Prostate gland (tissue), 2 donors: ENCODE results near the gene RNF168. TPM values are rescaled to one million over a fixed set of nuclear protein-coding genes. Genes with fewer than 3 reads are reported as not detected.

Experiments used
- DNase-seq: peaks from one replicate; pipeline ENCODE4 v3.0.0-alpha.2; 2019; ENCODE audit warnings: low spot score
- H3K27ac ChIP-seq, 2 donors: fragments of 200-600 bp; sonication (generic); 2 replicates each; pipeline ENCODE4 v1.5.1; 2017 to 2019
- H3K27me3 ChIP-seq: fragments of 200-600 bp; sonication (generic); replicated peaks from 2 replicates; pipeline ENCODE4 v1.5.1; 2019; ENCODE audit not compliant: insufficient read depth
- H3K36me3 ChIP-seq, 2 donors: fragments of 200-600 bp; sonication (generic); 1 replicate in 1 of 2; 2 replicates in 1 of 2; pipeline versions ENCODE4 v1.5.1 to v1.8.1; 2017 to 2019
- H3K4me1 ChIP-seq: fragments of 200-600 bp; sonication (generic); replicated peaks from 2 replicates; pipeline ENCODE4 v1.5.1; 2019
- H3K4me3 ChIP-seq, 2 donors: fragments of 200-600 bp; sonication (generic); 2 replicates each; pipeline ENCODE4 v1.5.1; 2017 to 2019
- H3K9me3 ChIP-seq: fragments of 200-600 bp; sonication (generic); 2 replicates; pipeline ENCODE4 v1.5.1; 2017
- POLR2A ChIP-seq: fragments of 450-650 bp; IDR thresholded peaks from one replicate; pipeline ENCODE4 v1.6.1; 2016; ENCODE audit warnings: antibody characterized with exemption, mild to moderate bottlenecking
- POLR2AphosphoS5 ChIP-seq: sonication (generic); formaldehyde crosslinking; IDR thresholded peaks from one replicate; pipeline ENCODE4 v1.6.1; 2017; ENCODE audit warnings: antibody characterized with exemption
- WGBS: methylation state at CpG from one replicate; pipeline ENCODE4 v1.1.5; 2018; 5-methylcytosine and 5-hydroxymethylcytosine counted together
- intact Hi-C: fragments of 100-400 bp; cut with DNase I; formaldehyde crosslinking; loops from one replicate; pipeline ENCODE4 v1.14.2; 2022
- total RNA-seq, 2 donors: library from RNA; depleted of rRNA; stranded (reverse); fragments of >200 nt; gene quantifications; one replicate each; pipeline ENCODE4 v1.1.0, GENCODE V29; 2016
- TF ChIP-seq, protein P1 (sequence below), 4 experiments: fragments of 200-600 bp in 2 of 4; fragments of 450-650 bp in 2 of 4; sonication (generic) in 2 of 4; IDR thresholded peaks; 1 replicate in 3 of 4; 2 replicates in 1 of 4; pipeline ENCODE4 v1.5.1; 2016 to 2019; ENCODE audit warnings: antibody characterized with exemption in 4 of 4, mild to moderate bottlenecking in 2 of 4, moderate library complexity in 2 of 4

RNF168 gene
- total RNA-seq, 2 donors from 2014 or later: 17.1 to 30.6 TPM

DNA sequence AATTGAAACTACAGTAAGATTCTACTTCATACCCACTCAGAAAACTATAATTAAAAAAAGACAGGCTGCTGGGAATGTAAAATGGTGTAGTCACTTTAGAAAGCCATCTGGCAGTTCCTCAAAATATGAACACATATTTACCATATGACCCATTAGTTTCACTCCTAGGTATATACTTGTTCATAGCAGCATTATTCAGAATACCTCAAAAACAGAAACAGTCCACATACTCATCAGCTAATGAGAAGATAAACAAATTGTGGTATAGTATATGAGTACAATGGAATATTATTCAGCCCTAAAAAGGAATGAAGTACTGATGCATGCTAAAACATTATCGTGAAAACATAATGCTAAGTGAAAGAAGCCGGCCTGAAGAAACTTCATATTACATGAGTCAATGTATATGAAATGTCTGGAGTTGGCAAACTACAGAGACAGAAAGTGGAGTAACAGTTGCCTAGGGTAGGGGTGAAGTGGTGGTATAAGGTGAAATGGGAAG is 41.0 kb upstream of the RNF168 start:
- Histone ChIP-seq H3K4me3 (no peak overlapping the region), H3K27me3 (no peaks in the 10 kb centered on the region), H3K36me3 (no peaks in the 10 kb centered on the region), H3K27ac (no peak overlapping the region), H3K4me1 (no peaks in the 10 kb centered on the region), H3K9me3 (no peaks in the 10 kb centered on the region)
- intact Hi-C loops: no loop called here
- 97% methylated on average over 2 of the region's 2 CpGs for WGBS
- TF ChIP-seq, protein P1, sequence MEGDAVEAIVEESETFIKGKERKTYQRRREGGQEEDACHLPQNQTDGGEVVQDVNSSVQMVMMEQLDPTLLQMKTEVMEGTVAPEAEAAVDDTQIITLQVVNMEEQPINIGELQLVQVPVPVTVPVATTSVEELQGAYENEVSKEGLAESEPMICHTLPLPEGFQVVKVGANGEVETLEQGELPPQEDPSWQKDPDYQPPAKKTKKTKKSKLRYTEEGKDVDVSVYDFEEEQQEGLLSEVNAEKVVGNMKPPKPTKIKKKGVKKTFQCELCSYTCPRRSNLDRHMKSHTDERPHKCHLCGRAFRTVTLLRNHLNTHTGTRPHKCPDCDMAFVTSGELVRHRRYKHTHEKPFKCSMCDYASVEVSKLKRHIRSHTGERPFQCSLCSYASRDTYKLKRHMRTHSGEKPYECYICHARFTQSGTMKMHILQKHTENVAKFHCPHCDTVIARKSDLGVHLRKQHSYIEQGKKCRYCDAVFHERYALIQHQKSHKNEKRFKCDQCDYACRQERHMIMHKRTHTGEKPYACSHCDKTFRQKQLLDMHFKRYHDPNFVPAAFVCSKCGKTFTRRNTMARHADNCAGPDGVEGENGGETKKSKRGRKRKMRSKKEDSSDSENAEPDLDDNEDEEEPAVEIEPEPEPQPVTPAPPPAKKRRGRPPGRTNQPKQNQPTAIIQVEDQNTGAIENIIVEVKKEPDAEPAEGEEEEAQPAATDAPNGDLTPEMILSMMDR (IDR thresholded peaks at IDR 0.05): no peak
- TF ChIP-seq POLR2A: no peak
- no peak for TF ChIP-seq POLR2AphosphoS5
- no peak for DNase-seq

DNA sequence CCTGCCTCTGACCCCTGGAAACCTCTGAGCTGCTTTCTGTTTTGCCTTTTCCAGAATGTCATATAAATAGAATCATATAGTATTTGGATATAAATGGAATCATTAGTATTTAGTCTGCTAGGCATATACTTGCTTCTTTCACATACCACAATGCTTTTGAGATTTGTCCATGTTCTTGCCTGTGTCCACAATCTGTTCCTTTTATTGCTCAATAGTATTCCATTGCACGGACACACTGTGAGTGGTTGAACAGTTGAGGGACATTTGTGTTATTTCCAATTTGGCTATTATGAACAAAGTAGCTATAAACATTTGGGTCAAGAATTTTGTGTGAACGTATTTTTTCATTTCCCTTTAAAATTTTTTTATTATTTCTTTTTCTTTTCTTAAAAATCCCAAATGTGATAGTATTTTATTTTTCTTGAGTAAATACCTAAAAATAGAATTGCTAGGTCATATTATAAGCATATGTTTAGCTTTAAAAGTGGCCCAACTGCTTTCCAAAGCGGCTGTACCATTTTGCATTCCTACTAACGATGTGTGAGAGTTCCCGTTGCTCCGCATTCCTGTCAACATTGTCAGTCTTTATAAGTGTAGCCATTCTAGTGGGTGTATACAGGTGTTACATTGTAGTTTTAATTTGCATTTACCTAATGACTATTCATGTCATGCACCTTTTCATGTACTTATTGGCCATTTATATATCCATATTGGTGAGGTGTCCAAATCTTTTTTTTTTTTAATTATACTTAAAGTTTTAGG is 38.3 kb upstream of the RNF168 start:
- WGBS: 85% methylated on average over 6 of the region's 6 CpGs
- H3K9me3 ChIP-seq: no peaks in the 10 kb centered on the region
- H3K27me3 ChIP-seq: no peaks in the 10 kb centered on the region
- no peaks in the 10 kb centered on the region for H3K36me3 ChIP-seq
- H3K27ac ChIP-seq: no peak overlapping the region
- H3K4me3 ChIP-seq: no peak overlapping the region
- DNase-seq: no peak
- TF ChIP-seq, protein P1 (IDR thresholded peaks at IDR 0.05): no peak
- no peak for TF ChIP-seq POLR2A
- TF ChIP-seq POLR2AphosphoS5: no peak
- intact Hi-C loops: no loop called here
- H3K4me1 ChIP-seq: no peaks in the 10 kb centered on the region

GRCh38 chr3:196537319-196537984 is 33.9 kb upstream of the RNF168 start:
- H3K9me3 ChIP-seq: no peaks in the 10 kb centered on the region
- H3K4me1 ChIP-seq: no peaks in the 10 kb centered on the region
- H3K36me3 ChIP-seq: no peaks in the 10 kb centered on the region
- DNase-seq: no peak
- intact Hi-C loops: loop anchor here (5.0 kb wide), 1 partner anchor 150 kb away; no protein-coding TSS in a partner anchor
- WGBS: 45% methylated on average over 18 of the region's 18 CpGs
- H3K4me3 ChIP-seq: no peak overlapping the region
- H3K27me3 ChIP-seq: no peaks in the 10 kb centered on the region
- no peak overlapping the region for H3K27ac ChIP-seq
- TF ChIP-seq, protein P1 (IDR thresholded peaks at IDR 0.05): peak in 3 of 4 experiments; percentile 34 to 48 (median 45)
- TF ChIP-seq POLR2AphosphoS5: no peak

DNA sequence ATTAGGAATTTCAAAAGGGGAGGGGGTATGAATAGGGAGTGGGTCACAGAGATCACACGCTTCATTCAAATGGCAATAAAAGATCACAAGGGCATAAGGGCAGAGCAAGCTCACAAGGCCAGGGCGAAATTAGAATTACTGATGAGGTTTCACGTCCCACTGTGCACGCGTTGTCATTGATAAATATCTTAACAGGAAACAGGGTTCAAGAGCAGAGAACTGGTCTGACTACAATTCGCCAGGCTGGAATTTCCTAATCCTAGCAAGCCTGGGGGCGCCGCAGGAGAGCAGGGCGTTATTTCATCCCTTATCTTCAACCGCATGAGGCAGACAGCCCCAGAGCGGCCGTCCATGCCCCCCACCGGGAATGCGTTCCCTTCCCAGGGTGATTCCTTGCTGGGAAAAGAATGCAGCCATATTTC is 29.7 kb upstream of the RNF168 start:
- no peaks in the 10 kb centered on the region for H3K9me3 ChIP-seq
- H3K27me3 ChIP-seq: no peaks in the 10 kb centered on the region
- TF ChIP-seq POLR2AphosphoS5 (no peak), POLR2A (no peak)
- TF ChIP-seq, protein P1 (IDR thresholded peaks at IDR 0.05): no peak
- no peaks in the 10 kb centered on the region for H3K36me3 ChIP-seq
- H3K4me1 ChIP-seq: no peaks in the 10 kb centered on the region
- intact Hi-C loops: no loop called here
- WGBS: 42% methylated on average over 14 of the region's 14 CpGs
- H3K4me3 ChIP-seq: no peak overlapping the region
- H3K27ac ChIP-seq: no peak overlapping the region
- DNase-seq: no peak
